Epithelial cell of proximal tubule (primary cell): ENCODE measurements around the gene DGCR2. TPM values are rescaled to one million over a fixed set of nuclear protein-coding genes. Genes with fewer than 3 reads are reported as not detected.

ENCODE experiments used
- DNase-seq: peaks from one replicate; pipeline ENCODE4 v3.0.0-alpha.2; 2011; ENCODE audit warnings: low read depth
- H3K4me3 ChIP-seq: 2 replicates; pipeline ENCODE4 v1.5.1; 2011; ENCODE audit warnings: low read depth, mild to moderate bottlenecking, low read length
- total RNA-seq: library from RNA; depleted of rRNA; stranded (reverse); fragments of >200 nt; gene quantifications from 2 replicates; pipeline ENCODE4 v1.2.3, GENCODE V29; 2015
- TF ChIP-seq, protein P1 (sequence below): conservative IDR thresholded peaks from 2 replicates; pipeline ENCODE4 v1.5.1; 2012; ENCODE audit warnings: low read depth, mild to moderate bottlenecking, low read length

Gene DGCR2
- total RNA-seq, 1 donor from 2014 or later = 51.7 TPM

GRCh38 chr22:19045094-19045493 lies 77.1 kb downstream of the DGCR2 start:
- no peak for DNase-seq
- TF ChIP-seq, protein P1, sequence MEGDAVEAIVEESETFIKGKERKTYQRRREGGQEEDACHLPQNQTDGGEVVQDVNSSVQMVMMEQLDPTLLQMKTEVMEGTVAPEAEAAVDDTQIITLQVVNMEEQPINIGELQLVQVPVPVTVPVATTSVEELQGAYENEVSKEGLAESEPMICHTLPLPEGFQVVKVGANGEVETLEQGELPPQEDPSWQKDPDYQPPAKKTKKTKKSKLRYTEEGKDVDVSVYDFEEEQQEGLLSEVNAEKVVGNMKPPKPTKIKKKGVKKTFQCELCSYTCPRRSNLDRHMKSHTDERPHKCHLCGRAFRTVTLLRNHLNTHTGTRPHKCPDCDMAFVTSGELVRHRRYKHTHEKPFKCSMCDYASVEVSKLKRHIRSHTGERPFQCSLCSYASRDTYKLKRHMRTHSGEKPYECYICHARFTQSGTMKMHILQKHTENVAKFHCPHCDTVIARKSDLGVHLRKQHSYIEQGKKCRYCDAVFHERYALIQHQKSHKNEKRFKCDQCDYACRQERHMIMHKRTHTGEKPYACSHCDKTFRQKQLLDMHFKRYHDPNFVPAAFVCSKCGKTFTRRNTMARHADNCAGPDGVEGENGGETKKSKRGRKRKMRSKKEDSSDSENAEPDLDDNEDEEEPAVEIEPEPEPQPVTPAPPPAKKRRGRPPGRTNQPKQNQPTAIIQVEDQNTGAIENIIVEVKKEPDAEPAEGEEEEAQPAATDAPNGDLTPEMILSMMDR = no peak
- H3K4me3 ChIP-seq = no peak overlapping the region

- no peak for DNase-seq
Measured at GRCh38 chr22:19044381-19044780, 77.8 kb downstream of the DGCR2 start.

DNA sequence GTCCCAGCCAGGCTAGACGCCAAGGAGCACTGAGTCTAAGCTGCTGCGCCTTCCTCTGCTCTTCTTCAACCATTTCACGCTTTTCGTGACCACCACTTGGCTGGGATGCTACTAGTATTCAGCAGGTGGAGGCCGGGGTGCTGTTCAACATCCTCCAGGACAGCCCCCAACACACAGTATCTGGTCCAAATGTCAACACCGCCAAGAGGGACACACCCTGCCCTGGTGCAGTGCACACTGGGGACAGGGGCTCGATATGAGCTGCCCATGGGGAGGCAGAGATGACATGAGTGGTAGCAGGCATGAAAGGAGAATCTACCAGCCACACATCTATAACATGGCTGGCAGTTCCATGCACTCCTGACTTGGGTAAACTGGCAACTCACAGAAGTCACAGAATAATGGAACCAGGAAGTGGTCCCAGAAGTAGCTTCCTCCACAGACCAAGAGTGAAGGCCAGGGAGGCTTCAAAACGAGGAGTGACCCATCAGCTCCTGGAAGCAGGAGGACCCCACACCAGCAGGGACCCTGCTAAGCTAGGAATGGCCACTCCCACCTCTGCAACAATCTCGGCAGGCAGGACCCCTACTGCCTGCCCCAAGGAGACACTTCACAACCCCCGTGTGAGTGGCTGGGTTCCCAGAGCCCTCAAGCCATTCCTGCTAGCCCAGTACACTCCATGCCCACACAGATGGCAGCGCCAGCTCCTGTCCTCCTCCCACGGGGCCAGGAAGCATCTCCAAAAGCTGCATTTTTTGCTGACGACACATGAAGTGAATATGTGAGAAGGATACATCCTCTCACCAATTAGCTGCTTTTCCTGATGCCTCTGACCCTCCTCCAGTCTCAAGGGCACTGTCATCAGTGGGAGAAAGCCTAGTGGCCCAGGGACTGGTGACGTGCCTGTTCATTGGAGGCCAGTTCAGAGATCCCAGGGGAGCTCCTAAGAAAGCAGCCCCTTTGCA lies 78.8 kb downstream of the DGCR2 start:
- DNase-seq = no peak
- TF ChIP-seq, protein P1 = no peak
- H3K4me3 ChIP-seq = no peak overlapping the region

More at GRCh38 chr22:19044381-19044780, 77.8 kb downstream of the DGCR2 start:
- H3K4me3 ChIP-seq = no peak overlapping the region
- TF ChIP-seq, protein P1 = no peak

- no peak for DNase-seq
- H3K4me3 ChIP-seq = no peak overlapping the region
- TF ChIP-seq, protein P1 = no peak
Measured at GRCh38 chr22:19042285-19043120, 79.7 kb downstream of the DGCR2 start.

DNA sequence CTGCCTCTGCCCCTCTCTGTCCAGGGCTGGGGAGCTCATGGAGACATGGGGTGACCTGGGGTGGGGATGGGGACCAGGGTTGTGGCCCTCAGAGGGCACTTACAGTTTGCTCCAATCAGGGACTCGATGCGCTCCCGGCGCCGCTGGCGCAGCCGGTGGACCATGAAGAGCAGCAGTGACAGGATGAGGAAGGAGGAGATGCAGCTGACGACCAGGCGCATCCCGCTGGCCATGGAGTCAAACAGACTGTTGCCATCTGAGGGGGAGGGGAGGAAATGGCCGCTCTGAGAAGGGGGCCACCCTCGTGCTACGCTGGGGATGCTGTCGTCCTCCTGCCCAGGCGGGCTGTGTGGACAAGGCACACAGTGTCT lies 80.5 kb downstream of the DGCR2 start:
- TF ChIP-seq, protein P1 = no peak
- no peak for DNase-seq
- H3K4me3 ChIP-seq = no peak overlapping the region

GRCh38 chr22:19040888-19041703 lies 81.1 kb downstream of the DGCR2 start:
- TF ChIP-seq, protein P1 = no peak
- DNase-seq = no peak
- no peak overlapping the region for H3K4me3 ChIP-seq
